ENCODE data around the gene HABP2.

HABP2 gene

GRCh38 chr10:113524539-113525490 is 28.0 kb upstream of the HABP2 start:
- in situ Hi-C loops (cut with HindIII; ENCODE audit: low pct_ligation_motif_present, low pct_unique_long_range_greater_than_20kb, low sequenced_read_pairs), result no loop called here
- DNase-seq, result no peak

GRCh38 chr10:113525713-113526112 is 27.1 kb upstream of the HABP2 start:
- in situ Hi-C loops (cut with HindIII; ENCODE audit: low pct_ligation_motif_present, low pct_unique_long_range_greater_than_20kb, low sequenced_read_pairs), result no loop called here

GRCh38 chr10:113527211-113527906 is 25.5 kb upstream of the HABP2 start:
- no peak for DNase-seq
- in situ Hi-C loops (cut with HindIII; ENCODE audit: low pct_ligation_motif_present, low pct_unique_long_range_greater_than_20kb, low sequenced_read_pairs), result no loop called here

More at GRCh38 chr10:113525713-113526112, 27.1 kb upstream of the HABP2 start:
- no peak for DNase-seq

- in situ Hi-C loops (cut with HindIII; ENCODE audit: low pct_ligation_motif_present, low pct_unique_long_range_greater_than_20kb, low sequenced_read_pairs), result no loop called here
Observed at GRCh38 chr10:113528876-113529275, 24.0 kb upstream of the HABP2 start.

GRCh38 chr10:113529575-113529974 is 23.3 kb upstream of the HABP2 start:
- in situ Hi-C loops (cut with HindIII; ENCODE audit: low pct_ligation_motif_present, low pct_unique_long_range_greater_than_20kb, low sequenced_read_pairs), result no loop called here
- no peak for DNase-seq

More at GRCh38 chr10:113528876-113529275, 24.0 kb upstream of the HABP2 start:
- no peak for DNase-seq

GRCh38 chr10:113530476-113530875 is 22.4 kb upstream of the HABP2 start:
- in situ Hi-C loops (cut with HindIII; ENCODE audit: low pct_ligation_motif_present, low pct_unique_long_range_greater_than_20kb, low sequenced_read_pairs), result no loop called here
- no peak for DNase-seq

- in situ Hi-C loops (cut with HindIII; ENCODE audit: low pct_ligation_motif_present, low pct_unique_long_range_greater_than_20kb, low sequenced_read_pairs), result no loop called here
- no peak for DNase-seq
Observed at GRCh38 chr10:113532724-113533123, 20.1 kb upstream of the HABP2 start.

GRCh38 chr10:113533801-113534200 is 19.1 kb upstream of the HABP2 start:
- no peak for DNase-seq
- in situ Hi-C loops (cut with HindIII; ENCODE audit: low pct_ligation_motif_present, low pct_unique_long_range_greater_than_20kb, low sequenced_read_pairs), result no loop called here

- no peak for DNase-seq
- in situ Hi-C loops (cut with HindIII; ENCODE audit: low pct_ligation_motif_present, low pct_unique_long_range_greater_than_20kb, low sequenced_read_pairs), result no loop called here
Observed at GRCh38 chr10:113534423-113534822, 18.4 kb upstream of the HABP2 start.

GRCh38 chr10:113537672-113538071 is 15.2 kb upstream of the HABP2 start:
- in situ Hi-C loops (cut with HindIII; ENCODE audit: low pct_ligation_motif_present, low pct_unique_long_range_greater_than_20kb, low sequenced_read_pairs), result no loop called here
- DNase-seq, result no peak

- no peak for DNase-seq
- in situ Hi-C loops (cut with HindIII; ENCODE audit: low pct_ligation_motif_present, low pct_unique_long_range_greater_than_20kb, low sequenced_read_pairs), result no loop called here
Observed at GRCh38 chr10:113538151-113538550, 14.7 kb upstream of the HABP2 start.

GRCh38 chr10:113539789-113540188 is 13.1 kb upstream of the HABP2 start:
- in situ Hi-C loops (cut with HindIII; ENCODE audit: low pct_ligation_motif_present, low pct_unique_long_range_greater_than_20kb, low sequenced_read_pairs), result no loop called here
- DNase-seq, result peak; percentile 50

GRCh38 chr10:113540845-113541548 is 11.9 kb upstream of the HABP2 start:
- in situ Hi-C loops (cut with HindIII; ENCODE audit: low pct_ligation_motif_present, low pct_unique_long_range_greater_than_20kb, low sequenced_read_pairs), result no loop called here
- DNase-seq, result peak; percentile 40

GRCh38 chr10:113541549-113541927 is 11.3 kb upstream of the HABP2 start:
- in situ Hi-C loops (cut with HindIII; ENCODE audit: low pct_ligation_motif_present, low pct_unique_long_range_greater_than_20kb, low sequenced_read_pairs), result no loop called here
- no peak for DNase-seq

GRCh38 chr10:113543107-113543955 is 9.5 kb upstream of the HABP2 start:
- DNase-seq, result no peak
- in situ Hi-C loops (cut with HindIII; ENCODE audit: low pct_ligation_motif_present, low pct_unique_long_range_greater_than_20kb, low sequenced_read_pairs), result no loop called here

GRCh38 chr10:113544392-113544791 is 8.5 kb upstream of the HABP2 start:
- in situ Hi-C loops (cut with HindIII; ENCODE audit: low pct_ligation_motif_present, low pct_unique_long_range_greater_than_20kb, low sequenced_read_pairs), result no loop called here
- DNase-seq, result no peak

- no peak for DNase-seq
- in situ Hi-C loops (cut with HindIII; ENCODE audit: low pct_ligation_motif_present, low pct_unique_long_range_greater_than_20kb, low sequenced_read_pairs), result no loop called here
Observed at GRCh38 chr10:113547426-113547825, 5.4 kb upstream of the HABP2 start.

GRCh38 chr10:113549856-113550255 is 3.0 kb upstream of the HABP2 start:
- in situ Hi-C loops (cut with HindIII; ENCODE audit: low pct_ligation_motif_present, low pct_unique_long_range_greater_than_20kb, low sequenced_read_pairs), result no loop called here
- DNase-seq, result no peak

Measured in ACHN (cell line).